ENCODE results near the gene MAPK7.

MAPK7 gene

GRCh38 chr17:19341211-19341631 lies 37.1 kb upstream of the MAPK7 start:
- ChIA-PET CTCF (interaction anchor here (0.7 to 1.6 kb wide), 5 partner anchors 14 to 721 kb away, joined by 3 to 6 read pairs (median 3); partner anchors contain the start of gene B9D1), POLR2A (no interaction called here)
- H3K27ac ChIP-seq (ENCODE audit: extremely low read depth, low read depth, low read length) = no peak overlapping the region
- TF ChIP-seq YY2 (tag by site-specific recombination; IDR thresholded peaks at IDR 0.05) (no peak), ZBTB10 (tag by site-specific recombination; IDR thresholded peaks at IDR 0.05) (no peak), ZNF707 (tag by site-specific recombination; IDR thresholded peaks at IDR 0.05) (no peak), ZNF791 (tag by site-specific recombination; IDR thresholded peaks at IDR 0.05) (no peak), ZNF138 (tag by site-specific recombination; IDR thresholded peaks at IDR 0.05; ENCODE audit: borderline replicate concordance) (no peak), GLIS1 (tag by site-specific recombination; IDR thresholded peaks at IDR 0.05) (no peak), ZNF596 (tag by site-specific recombination; IDR thresholded peaks at IDR 0.05) (no peak), REPIN1 (tag by site-specific recombination; IDR thresholded peaks at IDR 0.05; ENCODE audit: low read depth) (no peak)
- no peak overlapping the region for H3K4me3 ChIP-seq (ENCODE audit: low read depth, low read length)
- peaks cover 0 to 8% of the 10 kb centered on the region in 2 experiments; a peak in 1 of 3 replicates for H3K36me3 ChIP-seq (ENCODE audit: control insufficient read depth in 2 of 2, insufficient read depth in 1 of 2, low read length in 2 of 2)
- no peaks in the 10 kb centered on the region for H3K4me1 ChIP-seq (ENCODE audit: control insufficient read depth, insufficient read depth, low read length)
- no peaks in the 10 kb centered on the region for H3K9me3 ChIP-seq (ENCODE audit: control insufficient read depth, insufficient read depth, low read depth, low read length)

DNA sequence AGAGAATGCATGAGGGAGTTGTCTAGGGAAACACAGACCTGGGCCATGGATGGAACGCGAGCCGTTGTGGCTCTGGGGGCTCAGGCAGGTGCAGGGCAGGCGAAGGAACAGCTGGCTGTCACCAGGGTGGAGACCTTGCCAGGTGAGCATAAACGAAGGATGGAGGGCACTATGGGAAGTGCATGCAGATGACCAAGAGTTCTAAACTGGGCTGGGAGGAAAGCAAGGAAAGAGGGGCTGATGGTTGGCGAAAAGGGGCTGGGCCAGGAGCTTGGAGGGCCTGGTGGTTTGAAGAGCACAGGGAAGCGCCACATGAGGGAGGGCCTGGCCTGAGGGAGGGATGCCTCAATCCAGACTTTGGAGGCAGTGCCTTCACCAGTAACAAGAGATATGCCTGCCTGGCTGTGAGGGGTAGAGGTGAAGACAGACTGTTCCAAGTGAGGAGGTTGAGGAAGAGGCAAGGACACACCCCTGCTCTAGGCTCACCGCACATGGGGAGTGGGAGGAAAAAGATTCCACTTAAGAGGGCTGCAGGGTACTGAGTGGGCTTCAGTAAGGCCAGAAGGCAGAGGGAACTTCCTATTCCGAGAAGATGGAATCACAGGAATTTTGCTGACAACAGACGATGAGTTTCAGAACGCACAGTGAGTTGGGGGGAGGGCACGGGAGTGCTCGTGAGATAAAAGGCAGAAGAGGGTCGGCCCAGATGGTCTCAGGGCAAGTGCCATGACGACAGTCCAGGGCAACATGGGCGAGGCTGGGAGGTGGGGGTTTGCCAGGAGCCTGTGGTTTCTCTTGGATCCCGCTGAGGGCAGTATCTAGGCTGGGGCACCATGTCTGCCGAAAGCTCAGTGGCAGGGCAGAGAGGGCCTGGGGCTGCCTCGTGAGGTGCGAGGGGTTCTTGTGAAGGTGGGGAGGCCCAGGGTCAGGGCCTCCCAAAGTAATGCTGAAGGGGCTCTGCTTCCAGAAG lies 36.4 kb upstream of the MAPK7 start:
- Histone ChIP-seq H3K27ac (ENCODE audit: extremely low read depth, low read depth, low read length) (0 out of 2 replicates have a peak overlapping the region, but pooled peaks have one; percentile 2), H3K36me3 (ENCODE audit: control insufficient read depth in 2 of 2, insufficient read depth in 1 of 2, low read length in 2 of 2) (peaks cover 0 to 5% of the 10 kb centered on the region in 2 experiments; a peak in 1 of 3 replicates), H3K4me3 (ENCODE audit: low read depth, low read length) (no peak overlapping the region), H3K9me3 (ENCODE audit: control insufficient read depth, insufficient read depth, low read depth, low read length) (no peaks in the 10 kb centered on the region), H3K4me1 (ENCODE audit: control insufficient read depth, insufficient read depth, low read length) (peaks cover 2% of the 10 kb centered on the region)
- POLR2A ChIA-PET = no interaction called here
- no peak for TF ChIP-seq ZNF501 (tag by site-specific recombination; IDR thresholded peaks at IDR 0.05)
- TF ChIP-seq ZNF600 (tag by site-specific recombination; IDR thresholded peaks at IDR 0.05) = peak; percentile 49; the same call in 1 of the 2 replicates
- peak; percentile 43; the same call in 1 of the 2 replicates for TF ChIP-seq EGR2 (tag by site-specific recombination; IDR thresholded peaks at IDR 0.05; ENCODE audit: low read depth)
- CTCF ChIA-PET = interaction anchor here (0.7 to 1.6 kb wide), 3 partner anchors 20 to 720 kb away, joined by 3 to 6 read pairs (median 3); partner anchors contain the start of gene B9D1

- CTCF ChIA-PET = interaction anchor here (0.9 kb wide), 1 partner anchor 20 kb away, joined by 3 read pairs; no protein-coding TSS in a partner anchor
- POLR2A ChIA-PET = interaction anchor here (0.6 to 1.0 kb wide), 2 partner anchors 20 to 36 kb away, joined by 3 read pairs; partner anchors contain the start of gene B9D1
- Histone ChIP-seq H3K4me1 (ENCODE audit: control insufficient read depth, insufficient read depth, low read length) (peaks cover 8% of the 10 kb centered on the region), H3K4me3 (ENCODE audit: low read depth, low read length) (no peak overlapping the region), H3K36me3 (ENCODE audit: control insufficient read depth in 2 of 2, insufficient read depth in 1 of 2, low read length in 2 of 2) (peaks cover 0 to 5% of the 10 kb centered on the region in 2 experiments; a peak in 1 of 3 replicates), H3K9me3 (ENCODE audit: control insufficient read depth, insufficient read depth, low read depth, low read length) (no peaks in the 10 kb centered on the region), H3K27ac (ENCODE audit: extremely low read depth, low read depth, low read length) (no peak overlapping the region)
- no peak for TF ChIP-seq KLF10 (tag by site-specific recombination; IDR thresholded peaks at IDR 0.05)
- no peak for TF ChIP-seq ZNF302 (tag by site-specific recombination; IDR thresholded peaks at IDR 0.05; ENCODE audit: low read depth)
- no peak for TF ChIP-seq BCL11B (tag by site-specific recombination; IDR thresholded peaks at IDR 0.05; ENCODE audit: low read depth)
Observed at GRCh38 chr17:19342611-19343255, 35.6 kb upstream of the MAPK7 start.
